Peyer's patch (tissue), 4 donors: ENCODE results near the gene CCNJL. TPM values are rescaled to one million over a fixed set of nuclear protein-coding genes. Genes with fewer than 3 reads are reported as not detected.

Experiments used
- DNase-seq, 3 donors: peaks; one replicate each; pipeline ENCODE4 v3.0.0-alpha.2; 2017 to 2019
- H3K27ac ChIP-seq, 4 donors: fragments of 200-600 bp; sonication (generic); one replicate each; pipeline ENCODE4 v1.5.1; 2016 to 2019
- H3K27me3 ChIP-seq, 2 donors: fragments of 200-600 bp; sonication (generic); one replicate each; pipeline ENCODE4 v1.5.1; 2019
- H3K36me3 ChIP-seq, 3 donors: fragments of 200-600 bp; sonication (generic); one replicate each; pipeline ENCODE4 v1.5.1; 2016 to 2019
- H3K4me1 ChIP-seq, 4 donors: fragments of 200-600 bp; sonication (generic); one replicate each; pipeline ENCODE4 v1.5.1; 2016 to 2019
- H3K4me3 ChIP-seq, 4 donors: fragments of 200-600 bp; sonication (generic); 1 replicate in 3 of 4; 2 replicates in 1 of 4; pipeline ENCODE4 v1.5.1; 2016 to 2019; ENCODE audit warnings: mild to moderate bottlenecking in 1 of 4
- H3K9me3 ChIP-seq, 4 donors: fragments of 200-600 bp; sonication (generic); one replicate each; pipeline ENCODE4 v1.5.1; 2016 to 2019; ENCODE audit warnings: mild to moderate bottlenecking in 1 of 4
- CTCF ChIP-seq, 6 experiments: fragments of 450-650 bp in 4 of 6; fragments of 200-600 bp in 2 of 6; sonication (generic) in 1 of 6; IDR thresholded peaks; one replicate each; pipeline ENCODE4 v1.5.1; 2017 to 2019; ENCODE audit warnings: antibody characterized with exemption in 6 of 6, mild to moderate bottlenecking in 3 of 6, moderate library complexity in 1 of 6
- POLR2A ChIP-seq, 2 donors: fragments of 450-650 bp; IDR thresholded peaks; one replicate each; pipeline ENCODE4 v1.5.1; 2017; ENCODE audit warnings: antibody characterized with exemption in 2 of 2, mild to moderate bottlenecking in 2 of 2, moderate library complexity in 2 of 2
- total RNA-seq, 4 donors: library from RNA; depleted of rRNA; stranded (reverse); fragments of >200 nt; gene quantifications; one replicate each; pipeline ENCODE4 v1.1.0, GENCODE V29; 2016

Gene CCNJL
- total RNA-seq, 4 donors from 2014 or later = 6.9 to 15.1 (median 12.6) TPM

GRCh38 chr5:160266752-160267345, 45.5 kb downstream of the CCNJL start:
- TF ChIP-seq POLR2A (IDR thresholded peaks at IDR 0.05) (no peak), CTCF (IDR thresholded peaks at IDR 0.05) (peak in 2 of 6 experiments; percentile 9 to 16)
- DNase-seq = no peak
- Histone ChIP-seq H3K9me3 (no peaks in the 10 kb centered on the region), H3K4me3 (no peak overlapping the region), H3K36me3 (no peaks in the 10 kb centered on the region), H3K27me3 (no peaks in the 10 kb centered on the region), H3K4me1 (peaks cover 0 to 27% (median under 1%) of the 10 kb centered on the region in 4 donors), H3K27ac (no peak overlapping the region)

GRCh38 chr5:160266044-160266443, 46.3 kb downstream of the CCNJL start:
- Histone ChIP-seq H3K36me3 (no peaks in the 10 kb centered on the region), H3K27ac (no peak overlapping the region)
- no peak for DNase-seq

GRCh38 chr5:160263326-160263855, 49.0 kb downstream of the CCNJL start:
- no peak overlapping the region for H3K4me3 ChIP-seq
- H3K9me3 ChIP-seq = no peaks in the 10 kb centered on the region
- no peaks in the 10 kb centered on the region for H3K36me3 ChIP-seq
- no peak overlapping the region for H3K27ac ChIP-seq
- H3K27me3 ChIP-seq = no peaks in the 10 kb centered on the region
- TF ChIP-seq POLR2A (IDR thresholded peaks at IDR 0.05) = no peak
- no peak for TF ChIP-seq CTCF (IDR thresholded peaks at IDR 0.05)
- H3K4me1 ChIP-seq = peaks cover 0 to 33% (median 5%) of the 10 kb centered on the region in 4 donors
- DNase-seq = no peak

More at GRCh38 chr5:160266044-160266443, 46.3 kb downstream of the CCNJL start:
- no peaks in the 10 kb centered on the region for H3K27me3 ChIP-seq
- H3K4me1 ChIP-seq = peaks cover 0 to 30% (median 5%) of the 10 kb centered on the region in 4 donors
- no peak for TF ChIP-seq POLR2A (IDR thresholded peaks at IDR 0.05)
- no peaks in the 10 kb centered on the region for H3K9me3 ChIP-seq
- H3K4me3 ChIP-seq = no peak overlapping the region

GRCh38 chr5:160262151-160263074, 50.0 kb downstream of the CCNJL start:
- TF ChIP-seq POLR2A (IDR thresholded peaks at IDR 0.05) (no peak), CTCF (IDR thresholded peaks at IDR 0.05) (no peak)
- H3K27me3 ChIP-seq = no peaks in the 10 kb centered on the region
- peaks cover 0 to 33% (median 5%) of the 10 kb centered on the region in 4 donors for H3K4me1 ChIP-seq
- no peaks in the 10 kb centered on the region for H3K9me3 ChIP-seq
- peak overlapping the region in 2 of 4 donors; percentile 9 to 28 for H3K27ac ChIP-seq
- no peaks in the 10 kb centered on the region for H3K36me3 ChIP-seq
- no peak for DNase-seq
- H3K4me3 ChIP-seq = no peak overlapping the region

GRCh38 chr5:160260881-160261815, 51.2 kb downstream of the CCNJL start:
- peaks cover 0 to 28% (median 5%) of the 10 kb centered on the region in 4 donors for H3K4me1 ChIP-seq
- no peak for DNase-seq
- TF ChIP-seq POLR2A (IDR thresholded peaks at IDR 0.05) = no peak
- no peak for TF ChIP-seq CTCF (IDR thresholded peaks at IDR 0.05)
- no peaks in the 10 kb centered on the region for H3K36me3 ChIP-seq
- H3K27ac ChIP-seq = peak overlapping the region in 1 of 4 donors; percentile 40
- H3K4me3 ChIP-seq = no peak overlapping the region
- H3K9me3 ChIP-seq = no peaks in the 10 kb centered on the region
- H3K27me3 ChIP-seq = no peaks in the 10 kb centered on the region
